ENCODE results near the gene NRTN.
A peak's percentile ranks its signal among the peaks of the same experiment; 100 is the strongest.

NRTN gene

GRCh38 chr19:5799247-5800241 lies 5.3 kb upstream of the NRTN start:
- ChIA-PET POLR2A (interaction anchor here (2.0 kb wide), 1 partner anchor 29 kb away, joined by 7 read pairs; no protein-coding TSS in a partner anchor), CTCF (interaction anchor here (0.8 kb wide), 1 partner anchor 223 kb away, joined by 3 read pairs; no protein-coding TSS in a partner anchor)
- TF ChIP-seq CTCF (IDR thresholded peaks at IDR 0.05; ENCODE audit: control extremely low read depth, extremely low read depth, low read depth, missing control alignments) = no peak
- DNase-seq (ENCODE audit: extremely low spot score) = no peak

GRCh38 chr19:5800361-5801270 lies 4.3 kb upstream of the NRTN start:
- no peak for DNase-seq (ENCODE audit: extremely low spot score)
- ChIA-PET CTCF (no interaction called here), POLR2A (interaction anchor here (2.0 kb wide), 1 partner anchor 28 kb away, joined by 7 read pairs; no protein-coding TSS in a partner anchor)
- TF ChIP-seq CTCF (IDR thresholded peaks at IDR 0.05; ENCODE audit: control extremely low read depth, extremely low read depth, low read depth, missing control alignments) = no peak

GRCh38 chr19:5801796-5802619 lies 2.9 kb upstream of the NRTN start:
- TF ChIP-seq CTCF (IDR thresholded peaks at IDR 0.05; ENCODE audit: control extremely low read depth, extremely low read depth, low read depth, missing control alignments) = no peak
- DNase-seq (ENCODE audit: extremely low spot score) = no peak
- CTCF ChIA-PET = interaction anchor here (2.6 kb wide), 1 partner anchor 220 kb away, joined by 48 read pairs; no protein-coding TSS in a partner anchor
- POLR2A ChIA-PET = interaction anchor here (2.0 kb wide), 1 partner anchor 26 kb away, joined by 7 read pairs; no protein-coding TSS in a partner anchor

GRCh38 chr19:5803441-5803751 lies 1.5 kb upstream of the NRTN start:
- ChIA-PET CTCF (interaction anchor here (0.7 to 2.6 kb wide), 49 partner anchors 9 to 571 kb away, joined by 3 to 75 read pairs (median 5); partner anchors contain the start of genes CATSPERD, DUS3L, FUT6 and NDUFA11), POLR2A (interaction anchor here (1.5 kb wide), 1 partner anchor 25 kb away, joined by 14 read pairs; no protein-coding TSS in a partner anchor)
- DNase-seq (ENCODE audit: extremely low spot score) = no peak
- no peak for TF ChIP-seq CTCF (IDR thresholded peaks at IDR 0.05; ENCODE audit: control extremely low read depth, extremely low read depth, low read depth, missing control alignments)

- ChIA-PET POLR2A (interaction anchor here (0.9 to 1.5 kb wide), 2 partner anchors 13 to 25 kb away, joined by 3 to 14 read pairs; partner anchors contain the start of gene DUS3L), CTCF (interaction anchor here (0.6 to 2.6 kb wide), 57 partner anchors 8 to 571 kb away, joined by 3 to 75 read pairs (median 4); partner anchors contain the start of genes CATSPERD, DUS3L, FUT6 and NDUFA11)
- TF ChIP-seq CTCF (IDR thresholded peaks at IDR 0.05; ENCODE audit: control extremely low read depth, extremely low read depth, low read depth, missing control alignments) = peak; percentile 98
- peak; percentile 96 for DNase-seq (ENCODE audit: extremely low spot score)
Measured at GRCh38 chr19:5803752-5804515, 933 bp upstream of the NRTN start.

Measured in GM10248 (cell line).